Activated naive CD4-positive, alpha-beta T cell treated with anti-CD3 and anti-CD28 coated beads, Interleukin-2, amount 50 U/mL, for 16 hours (primary cell): ENCODE measurements around the gene LRCH4.
A peak's percentile ranks its signal among the peaks of the same experiment; 100 is the strongest.

Experiments
- DNase-seq: peaks from one replicate; pipeline ENCODE4 v3.0.0-alpha.2; 2020

LRCH4 gene

GRCh38 chr7:100582041-100582579 lies 3.8 kb downstream of the LRCH4 start:
- no peak for DNase-seq

- no peak for DNase-seq
Observed at GRCh38 chr7:100580466-100581283, 5.3 kb downstream of the LRCH4 start.

DNA sequence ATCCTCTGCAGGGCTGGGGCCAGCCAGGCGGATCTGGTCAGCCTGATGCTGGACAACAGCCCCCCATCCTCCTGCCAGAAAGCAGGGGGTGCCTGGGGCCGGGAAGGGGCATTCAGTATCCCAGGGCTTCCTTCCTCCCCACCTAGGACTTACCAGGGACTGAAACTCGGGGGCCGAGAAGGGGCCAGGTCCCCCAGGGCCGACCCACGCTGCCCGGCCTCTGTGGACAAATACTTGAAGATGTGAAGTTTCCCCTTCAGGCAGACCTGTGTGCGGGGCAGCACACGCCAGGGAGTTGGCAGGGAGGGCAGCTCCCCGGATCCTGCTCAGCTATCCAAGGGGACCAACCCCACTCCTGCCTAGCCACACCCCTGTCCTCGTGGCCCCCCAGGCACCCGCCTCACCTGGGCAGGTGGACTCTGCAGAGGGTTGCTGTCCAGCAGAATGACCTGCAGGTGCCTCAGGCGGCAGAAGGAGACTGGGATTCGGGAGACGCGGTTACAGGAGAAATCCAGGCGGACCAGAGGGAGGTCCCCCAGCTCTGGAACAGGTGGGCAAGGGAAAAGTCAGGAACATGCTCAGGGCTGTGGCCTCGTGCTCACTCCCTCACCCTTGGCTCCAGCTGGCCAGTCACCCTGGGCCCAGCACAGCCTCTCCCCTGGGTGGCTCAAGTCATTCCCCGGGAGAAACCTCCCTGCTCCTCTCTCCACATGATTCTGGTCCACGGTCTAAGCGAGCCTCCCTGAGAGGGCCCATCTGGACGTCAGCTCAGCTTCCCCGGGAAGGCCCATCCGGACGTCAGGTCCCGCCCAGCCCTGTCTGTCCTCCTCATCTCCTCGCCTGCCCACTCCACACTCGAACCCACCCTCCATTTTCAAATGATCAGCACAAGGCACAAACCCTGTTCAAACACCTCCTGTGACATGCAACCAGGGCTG lies 7.4 kb downstream of the LRCH4 start:
- DNase-seq: no peak

- DNase-seq: no peak
Observed at GRCh38 chr7:100577507-100577906, 8.4 kb downstream of the LRCH4 start.

DNA sequence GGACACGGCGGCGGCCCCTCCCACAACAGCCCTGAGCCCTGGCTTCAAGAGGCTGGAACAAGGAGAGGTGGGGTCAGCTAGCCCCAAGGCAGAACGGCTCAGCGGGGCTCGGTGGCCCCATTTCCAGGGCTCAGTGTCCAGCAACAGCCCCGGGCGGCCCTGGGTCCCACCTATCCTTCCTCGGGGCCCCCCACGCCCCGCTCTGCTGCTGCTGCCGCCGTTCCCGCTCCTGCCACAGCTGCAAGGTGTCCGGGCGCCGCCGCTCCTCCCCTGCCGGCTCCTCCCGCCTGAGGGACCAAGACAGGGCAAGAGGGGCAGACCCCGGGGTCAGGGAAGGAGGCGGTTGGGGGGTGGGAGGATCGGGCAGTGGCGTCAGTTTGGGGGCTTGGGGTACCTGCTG lies 8.8 kb downstream of the LRCH4 start:
- no peak for DNase-seq

DNA sequence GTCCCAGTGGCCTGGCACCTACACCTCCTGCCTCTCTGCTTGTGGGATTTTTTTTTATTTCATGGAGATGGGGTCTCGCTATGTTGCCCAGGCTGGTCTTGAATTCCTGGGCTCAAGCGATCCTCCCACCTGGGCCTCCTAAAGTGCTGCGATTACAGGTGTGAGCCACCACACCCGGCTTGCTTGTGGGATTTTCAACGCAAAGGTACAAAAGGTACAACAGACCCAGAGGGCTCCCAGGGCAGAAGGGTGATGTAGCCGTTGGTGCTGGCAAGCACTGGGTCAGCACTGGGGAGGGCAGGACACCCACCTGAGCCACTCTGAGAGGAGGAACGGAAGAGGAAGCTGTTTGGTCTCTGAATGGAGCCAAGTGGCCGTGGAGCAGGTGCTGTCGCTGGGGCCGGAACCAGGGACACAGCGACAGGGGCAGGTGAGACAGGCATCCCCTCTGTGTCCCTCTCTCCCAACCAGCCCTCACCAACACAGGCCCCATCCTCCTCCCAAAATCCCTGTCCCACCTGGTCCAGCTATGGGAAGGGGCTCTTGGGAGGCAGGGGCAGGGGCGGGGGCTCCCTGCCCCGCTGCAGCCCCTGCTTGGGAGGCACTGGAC lies 9.4 kb downstream of the LRCH4 start:
- DNase-seq: no peak

DNA sequence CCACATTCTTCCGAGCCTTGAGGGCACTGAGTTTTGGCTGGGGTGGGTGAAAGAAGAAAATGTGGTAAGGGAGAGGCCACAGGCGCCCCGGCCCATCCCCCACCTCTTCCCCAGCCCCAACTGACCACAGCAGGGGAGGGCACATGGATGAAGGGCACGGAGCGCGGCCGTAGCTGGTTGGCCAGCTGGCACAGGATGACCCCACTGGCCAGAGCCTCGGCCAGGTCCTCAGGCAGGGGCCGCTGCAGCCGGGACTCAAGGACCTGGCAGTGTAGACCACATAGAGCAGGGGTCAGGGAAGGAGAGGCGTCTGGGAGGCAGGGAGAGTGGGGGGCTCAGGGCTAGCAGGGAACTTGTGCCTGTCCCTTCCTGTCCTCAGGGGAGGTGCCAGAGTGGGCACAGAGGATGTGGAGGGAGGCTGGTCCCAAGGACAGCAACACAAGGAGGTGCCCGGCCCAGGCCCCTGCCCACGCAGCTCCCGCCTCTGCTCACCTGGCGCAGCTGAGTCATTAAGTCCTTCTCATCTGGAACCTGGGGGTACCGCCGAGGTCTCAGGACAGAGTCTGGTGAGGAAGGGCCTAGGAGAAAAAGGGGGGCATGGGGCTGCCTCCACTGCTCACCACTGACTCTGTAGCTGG lies 10.1 kb downstream of the LRCH4 start:
- DNase-seq: no peak

DNA sequence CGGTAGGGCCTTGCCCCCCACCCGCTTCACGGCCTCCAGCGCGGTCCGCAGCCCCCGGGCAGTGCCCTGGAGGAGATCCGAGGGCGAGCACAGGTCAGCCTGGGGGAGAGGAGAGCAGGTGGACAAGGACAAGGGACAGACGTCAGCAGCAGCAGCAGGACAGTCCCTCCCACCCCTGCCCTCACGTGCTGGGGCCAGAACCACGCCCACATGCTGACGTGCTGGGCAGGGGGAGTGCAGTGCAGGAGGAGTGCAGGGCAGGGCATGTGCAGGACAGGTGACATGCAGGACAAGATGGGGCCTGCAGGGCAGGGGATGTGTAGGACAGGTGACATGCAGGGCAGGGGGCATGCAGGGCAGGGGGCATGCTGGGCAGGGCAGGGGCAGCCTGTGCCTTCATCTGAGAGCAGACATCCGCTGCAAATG lies 10.7 kb downstream of the LRCH4 start:
- DNase-seq: no peak

DNA sequence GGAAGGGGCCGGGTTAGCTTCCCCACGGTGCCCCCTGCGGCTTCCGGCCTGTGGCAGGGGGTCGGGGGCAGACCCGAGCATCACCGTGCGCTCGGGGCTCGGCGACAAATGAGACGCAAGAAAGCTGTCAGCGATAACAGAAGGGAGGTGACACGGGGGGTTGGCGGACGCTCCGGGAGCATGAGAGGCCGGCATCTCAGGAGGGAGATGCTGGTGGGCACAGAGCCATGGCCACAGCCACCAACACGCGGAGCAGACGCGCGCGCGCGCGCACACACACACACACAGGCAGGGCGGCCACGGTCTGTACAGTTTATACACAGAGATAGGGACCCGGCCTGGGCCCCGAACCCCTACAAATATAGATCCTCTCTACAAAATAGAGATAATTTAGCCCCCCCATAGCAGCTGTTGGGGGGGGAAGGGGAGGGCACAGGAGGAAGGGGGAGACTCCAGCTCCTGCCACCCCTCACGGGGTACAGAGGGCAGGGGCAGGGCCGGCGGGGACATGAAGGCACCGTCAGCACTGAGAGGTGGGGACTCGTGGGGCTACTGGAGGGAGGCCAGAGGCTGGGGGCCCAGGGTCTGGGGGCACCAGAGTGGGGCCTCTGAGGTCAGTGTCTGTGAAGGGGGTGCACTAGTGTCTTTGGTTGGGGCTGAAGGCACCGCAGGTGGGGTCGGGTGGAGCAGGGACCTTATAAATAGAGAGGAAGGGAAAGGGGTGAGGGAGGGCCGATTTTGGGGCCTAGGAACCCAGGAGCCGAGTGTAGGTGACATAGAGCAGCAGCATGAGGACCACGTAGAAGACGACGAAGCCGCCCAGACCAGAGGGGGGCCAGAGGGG lies 11.3 kb downstream of the LRCH4 start:
- no peak for DNase-seq

DNA sequence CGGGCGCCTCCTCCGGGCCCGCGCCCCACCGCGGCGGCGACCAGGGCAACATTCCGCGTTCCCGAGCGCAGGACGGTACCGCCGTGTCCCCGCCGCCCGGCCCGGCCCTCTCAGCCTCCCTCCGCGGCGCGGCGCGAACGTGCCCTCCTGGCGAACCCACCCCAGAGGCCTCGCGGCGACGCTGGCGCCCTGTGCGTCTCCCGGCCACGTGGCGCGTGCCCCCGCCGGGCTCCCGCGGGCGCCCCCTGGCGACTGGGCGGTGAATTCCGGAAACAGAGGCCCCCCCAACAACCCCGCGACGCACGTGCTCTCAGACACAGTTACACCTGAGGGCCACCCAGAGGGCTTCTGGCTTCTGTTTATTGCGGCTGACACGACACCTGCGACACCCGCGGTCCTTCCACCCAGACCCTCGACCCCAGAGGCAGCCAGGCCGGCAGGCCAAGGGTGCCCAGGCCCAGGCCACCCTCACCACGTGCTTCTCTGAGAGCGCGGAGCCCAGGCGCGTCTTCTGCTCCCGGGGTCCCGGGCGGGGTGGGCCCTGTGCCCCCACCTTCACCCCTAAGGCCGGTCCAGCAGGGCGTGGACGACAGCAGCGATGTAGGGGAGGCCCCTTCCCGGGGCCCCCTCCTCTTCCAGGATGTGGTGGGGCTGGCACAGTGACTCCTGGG lies 12.1 kb downstream of the LRCH4 start, which contains the start of gene SAP25:
Gene SAP25, minus strand, starts transcription at position 210 of the 671 bp plus-strand sequence. Its CDS starts 158 bp downstream, at position 52.
- no peak for DNase-seq

DNA sequence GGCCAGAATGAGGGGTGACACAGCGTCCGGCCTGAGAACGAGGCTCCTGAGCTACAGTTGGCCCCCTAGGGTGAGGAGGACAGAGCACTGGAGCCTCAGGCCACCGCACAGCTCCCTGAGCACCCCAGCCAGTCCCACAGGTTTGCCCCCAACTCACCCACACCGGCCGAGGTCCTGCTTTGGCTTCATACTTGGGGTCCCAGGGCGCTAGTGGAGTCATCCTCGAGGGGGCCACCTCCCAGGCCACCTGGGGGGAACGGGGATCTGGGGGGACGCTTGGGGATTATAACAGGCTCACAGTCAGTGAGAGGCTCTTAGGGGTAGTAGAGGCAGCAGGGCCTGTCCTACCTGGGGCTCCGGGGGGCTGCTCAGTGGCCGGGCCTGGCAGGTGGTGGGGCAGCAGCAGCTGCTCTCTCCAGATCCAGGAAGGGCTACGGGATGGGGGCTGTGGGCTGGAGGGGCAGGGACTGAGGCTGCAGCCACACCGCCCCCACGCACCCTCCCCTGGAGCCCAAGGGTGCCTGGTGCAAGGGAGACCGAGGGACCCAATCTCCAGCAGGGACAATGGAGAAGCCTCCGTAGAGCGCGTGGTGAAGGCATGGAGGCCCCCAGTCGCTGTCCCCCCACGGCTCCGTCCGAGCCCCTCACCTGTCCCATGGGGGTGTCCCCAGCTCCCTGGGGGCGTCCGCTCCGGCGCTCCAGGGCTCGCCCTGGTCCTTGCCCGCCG lies 12.8 kb downstream of the LRCH4 start:
- no peak for DNase-seq

DNA sequence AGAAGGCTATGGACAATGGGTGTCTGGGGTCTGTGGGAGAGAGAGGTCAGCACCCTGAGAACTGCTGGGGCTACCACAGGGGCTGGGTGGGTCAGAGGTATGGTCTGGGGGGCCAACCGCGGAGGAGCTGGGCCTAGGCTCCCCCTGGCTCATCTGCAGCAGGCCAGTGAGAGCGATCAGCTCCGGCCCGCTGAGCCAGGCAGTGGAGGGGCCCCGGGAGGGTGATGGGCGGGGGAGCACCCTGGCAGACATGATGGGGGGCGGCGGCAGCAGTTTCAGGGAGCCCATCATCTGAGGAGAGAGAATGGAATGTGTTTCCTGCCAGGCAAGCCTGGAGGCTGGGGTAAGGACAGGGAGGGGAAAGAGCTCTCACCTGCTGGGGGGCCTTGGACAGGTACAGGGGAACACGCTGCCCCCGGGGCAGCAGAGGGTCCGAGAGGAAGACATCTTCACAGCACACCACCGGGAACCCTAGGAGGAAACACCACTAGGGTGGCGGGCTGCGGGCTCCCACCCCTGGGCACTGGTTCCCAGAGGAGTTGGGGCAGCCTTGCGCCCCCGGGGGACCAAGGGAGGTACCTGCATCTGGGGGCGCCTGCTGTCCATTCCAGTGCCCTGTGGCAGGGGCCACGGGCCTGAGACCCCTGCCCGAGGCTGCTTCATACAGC lies 13.5 kb downstream of the LRCH4 start:
- no peak for DNase-seq

DNA sequence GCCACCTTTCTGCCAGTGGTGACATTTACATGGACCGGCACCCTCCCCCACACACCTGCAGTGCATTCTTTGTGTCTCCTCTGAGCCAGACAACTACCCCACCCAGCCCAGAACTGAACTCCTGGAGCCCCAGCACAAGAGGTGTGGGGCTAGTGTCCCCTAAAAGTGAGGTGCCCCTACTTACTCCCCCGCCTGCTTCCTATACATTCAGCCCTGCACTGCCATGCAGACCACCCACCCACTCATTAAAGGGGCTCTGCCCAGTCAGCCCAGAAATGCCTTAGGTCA lies 14.2 kb downstream of the LRCH4 start:
- no peak for DNase-seq

DNA sequence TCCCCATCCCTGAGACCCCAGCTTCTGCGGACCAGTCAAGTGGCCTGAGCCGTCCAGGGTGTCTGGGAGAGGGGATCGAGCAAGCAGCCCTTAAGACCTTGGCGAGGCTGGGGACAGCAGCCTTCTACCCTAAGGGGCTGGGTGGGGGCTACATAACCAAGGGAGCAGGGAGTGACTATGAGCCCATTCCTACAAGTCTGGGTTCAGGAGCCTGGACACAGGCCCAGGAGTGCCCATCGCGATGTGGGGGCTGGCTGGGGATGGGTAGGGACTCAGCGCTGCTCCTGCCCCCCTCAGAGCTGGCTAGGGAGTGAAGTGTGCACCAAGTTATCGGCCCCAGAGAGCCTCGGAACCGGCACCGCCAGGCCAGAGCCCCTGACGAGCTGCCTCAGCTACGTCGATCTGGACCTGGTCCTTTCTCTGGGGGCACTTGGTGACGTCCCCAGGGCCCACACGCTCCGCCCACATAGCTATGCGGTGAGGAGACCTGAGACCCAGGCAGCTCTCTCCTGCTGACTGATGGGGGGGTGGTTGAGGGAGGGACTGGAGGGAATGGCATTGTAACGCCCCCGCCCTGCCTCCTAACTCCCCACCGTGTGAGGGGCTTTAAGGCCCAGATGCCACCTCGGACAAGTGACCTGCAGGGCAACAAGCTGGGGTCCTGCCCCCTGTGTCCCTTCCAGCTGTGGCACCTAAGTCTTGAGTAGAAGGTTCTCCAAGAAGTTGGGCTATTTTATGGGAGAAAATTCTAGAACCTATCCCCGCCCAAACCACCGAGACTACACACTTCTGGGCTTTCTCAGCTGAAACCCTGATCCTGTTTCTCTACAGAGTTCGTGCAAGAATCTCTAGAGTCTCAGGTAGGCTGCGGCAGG lies 14.7 kb downstream of the LRCH4 start:
- DNase-seq: no peak

DNA sequence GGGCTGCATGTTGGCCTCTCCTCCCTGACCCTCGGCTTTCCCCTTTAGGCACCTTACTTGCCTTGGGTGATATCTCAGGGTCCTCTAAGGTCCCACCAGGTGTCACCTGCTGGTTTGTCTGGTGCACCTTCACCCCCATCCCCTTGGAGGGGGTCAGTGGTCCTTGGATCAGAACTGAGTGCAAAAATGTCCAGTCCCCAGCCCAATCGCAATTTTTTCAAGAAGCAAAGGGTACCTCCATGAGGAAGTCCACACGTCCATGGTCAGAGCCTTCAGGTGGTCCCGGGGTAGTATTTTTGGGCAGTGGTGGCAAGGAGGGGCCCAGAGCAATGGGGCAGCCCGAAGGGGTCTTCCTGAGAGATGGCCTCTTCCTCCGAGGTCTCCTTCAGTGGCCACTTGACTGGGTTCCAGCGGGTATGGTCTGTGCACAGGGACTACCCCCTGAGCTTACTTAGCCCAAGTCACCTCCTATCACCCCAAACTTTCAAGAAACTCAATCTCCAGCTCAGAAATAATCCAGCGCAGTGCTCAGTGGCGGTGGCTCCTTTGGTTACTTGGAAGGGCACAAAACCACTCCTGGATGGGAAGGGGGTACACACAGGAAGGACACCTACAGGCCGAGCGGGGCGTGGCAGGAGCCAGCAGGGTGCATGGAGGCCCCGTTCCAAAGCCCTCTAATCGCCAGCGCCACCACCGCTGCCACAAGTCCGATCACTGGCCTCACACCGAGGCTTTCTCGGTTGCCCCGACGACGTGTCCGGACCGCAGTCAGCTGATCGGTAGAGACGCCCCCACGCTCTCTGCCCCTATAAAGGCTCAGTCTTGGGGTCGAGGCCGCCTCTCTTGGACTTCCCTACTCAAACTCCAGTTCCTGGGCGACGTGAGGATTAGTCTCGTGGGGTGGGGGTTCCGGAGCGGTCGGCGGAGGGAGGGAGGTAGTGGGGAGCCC lies 16.8 kb downstream of the LRCH4 start:
- DNase-seq: peak; percentile 45

DNA sequence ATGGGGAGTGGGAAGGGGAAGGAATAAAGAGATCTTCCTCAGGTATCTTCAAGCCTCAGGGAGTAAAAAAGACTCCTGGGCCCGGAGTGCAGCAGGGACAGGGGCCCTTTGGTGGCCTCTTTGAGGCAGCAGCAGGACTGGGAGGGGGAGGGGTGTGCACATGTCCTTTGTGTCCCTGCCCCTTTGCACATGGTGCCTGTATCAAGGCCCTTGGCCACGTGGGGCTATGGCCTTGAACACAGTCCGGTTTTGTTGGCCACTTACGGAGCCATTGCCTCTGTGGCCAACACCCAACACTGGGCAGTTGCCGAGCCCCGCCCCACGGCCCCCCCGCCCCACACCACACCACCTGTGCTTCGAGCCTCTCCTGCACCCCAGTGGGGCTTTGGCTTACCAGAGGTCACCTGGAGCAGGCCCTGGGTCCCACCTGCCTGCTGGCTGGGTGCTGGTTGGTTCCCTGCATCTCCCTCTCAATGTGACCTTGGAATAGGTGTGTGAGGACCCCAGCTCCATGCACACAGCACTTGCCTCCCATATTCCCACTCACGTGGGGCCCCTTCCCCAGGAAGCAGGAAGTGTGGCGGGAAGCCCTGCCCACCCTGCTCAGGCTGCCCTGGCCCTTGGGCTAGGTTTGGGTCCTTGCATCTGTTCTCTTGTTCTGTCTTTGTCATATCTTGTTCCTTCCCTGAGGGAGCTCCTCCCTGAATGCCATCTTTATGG lies 17.6 kb downstream of the LRCH4 start:
- no peak for DNase-seq

DNA sequence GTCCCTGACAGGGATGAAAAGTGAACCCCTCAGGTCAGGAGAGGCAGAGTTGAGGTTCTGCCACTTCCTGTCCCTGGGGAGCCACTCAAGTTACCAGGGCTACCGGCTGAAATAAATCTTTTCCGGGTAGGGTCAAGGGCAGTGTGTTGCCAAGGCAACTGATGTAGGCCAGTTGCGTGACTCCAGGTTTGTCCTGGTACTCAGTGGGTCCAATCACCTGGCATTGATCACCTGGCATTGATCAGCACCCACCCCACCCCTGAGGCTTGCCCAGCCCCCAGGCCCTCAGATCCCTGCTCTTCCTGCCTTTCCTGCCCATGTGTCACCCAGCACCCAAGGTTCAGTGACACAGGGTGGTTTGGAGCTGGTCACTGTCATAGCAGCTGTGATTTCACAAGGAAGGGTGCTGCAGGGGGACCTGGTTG lies 18.2 kb downstream of the LRCH4 start:
- DNase-seq: no peak
